DMS79 (cell line): ENCODE results near the gene GNB1.
"Not testable (repeated sequence)": the region's sequence is repeated elsewhere in the genome, so short reads cannot be mapped to it uniquely, and the experiment has no call there.

Experiments
- DNase-seq: peaks from one replicate; lab custom pipeline; 2025; lab: John Stamatoyannopoulos, UW

GNB1 gene

DNA sequence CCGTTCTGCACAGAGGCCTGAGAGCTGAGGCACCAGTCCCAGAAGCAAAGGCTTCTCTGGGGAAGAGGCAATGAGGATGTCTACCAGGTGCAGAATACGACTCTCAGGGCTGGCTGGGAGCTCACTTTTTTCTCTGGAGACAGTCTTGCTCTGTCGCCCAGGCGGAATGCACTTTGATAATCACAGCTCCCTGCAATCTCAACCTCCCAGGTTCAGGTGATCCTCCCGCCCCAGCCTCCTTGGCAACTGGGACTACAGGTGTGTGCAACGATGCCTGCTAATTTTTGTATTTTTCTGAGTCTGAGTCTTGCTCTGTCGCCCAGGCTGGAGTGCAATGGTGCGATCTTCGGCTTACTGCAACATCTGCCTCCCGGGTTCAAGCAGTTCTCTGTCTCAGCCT, 130.2 kb downstream of the GNB1 start:
- DNase-seq, result peak; percentile 32

DNA sequence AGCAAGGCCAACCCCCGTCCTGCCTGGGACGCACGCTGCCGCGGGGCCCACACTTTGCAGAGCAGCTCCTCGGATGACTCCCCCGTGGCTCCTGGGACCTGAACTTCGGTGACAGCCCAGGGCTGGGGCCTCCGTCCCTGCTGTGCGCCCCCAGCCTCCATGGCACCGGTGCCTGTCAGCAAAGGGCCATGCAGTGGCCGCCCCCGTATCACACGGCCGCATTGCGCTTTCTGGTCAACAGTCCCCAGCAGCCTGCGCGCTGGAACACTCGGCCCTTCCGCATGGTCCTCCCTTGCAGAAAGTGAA, 130.6 kb downstream of the GNB1 start:
- no peak for DNase-seq

DNA sequence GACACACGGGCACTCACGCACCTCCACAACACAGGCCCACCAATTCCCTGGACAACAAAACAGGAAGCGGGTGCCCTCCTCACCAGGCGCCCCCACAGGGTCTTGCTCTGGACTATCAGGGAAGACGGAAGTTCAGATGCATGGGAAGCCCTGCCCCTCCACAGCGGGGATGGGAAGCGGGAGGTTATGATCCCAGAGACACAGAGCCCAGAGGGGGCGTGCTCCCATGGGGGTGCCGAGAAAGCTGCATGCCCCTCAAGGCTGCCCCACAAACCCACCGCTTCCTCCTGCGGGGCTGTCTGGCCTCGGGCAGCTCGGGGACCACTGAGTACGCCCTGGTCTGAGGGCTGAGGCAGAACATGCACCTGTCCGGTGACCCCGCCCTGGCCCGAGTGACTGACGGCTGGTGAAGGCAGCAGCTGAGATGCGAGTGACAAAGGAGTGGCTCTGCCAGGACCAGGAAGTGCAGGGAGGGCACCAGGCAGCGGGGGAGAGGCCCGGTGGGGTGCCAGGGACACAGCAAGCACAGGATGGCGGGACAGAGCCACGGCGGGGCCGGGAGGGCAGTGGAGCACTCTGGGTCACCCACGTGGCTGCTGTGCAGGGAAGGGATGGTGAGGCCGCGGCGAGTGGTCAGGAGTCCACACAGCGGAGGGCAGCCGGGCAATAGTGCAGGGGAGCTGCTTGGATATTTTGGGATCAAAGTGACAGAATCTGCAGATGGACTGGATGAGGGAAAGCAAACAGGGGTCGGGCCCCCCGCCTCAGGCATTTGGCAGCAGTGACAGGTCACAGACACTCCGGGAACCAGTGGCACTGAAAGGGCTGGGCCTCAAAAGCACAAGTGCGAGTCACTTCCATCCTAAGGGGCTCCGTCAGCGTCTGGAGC, 131.2 kb downstream of the GNB1 start:
- DNase-seq, result no peak

DNA sequence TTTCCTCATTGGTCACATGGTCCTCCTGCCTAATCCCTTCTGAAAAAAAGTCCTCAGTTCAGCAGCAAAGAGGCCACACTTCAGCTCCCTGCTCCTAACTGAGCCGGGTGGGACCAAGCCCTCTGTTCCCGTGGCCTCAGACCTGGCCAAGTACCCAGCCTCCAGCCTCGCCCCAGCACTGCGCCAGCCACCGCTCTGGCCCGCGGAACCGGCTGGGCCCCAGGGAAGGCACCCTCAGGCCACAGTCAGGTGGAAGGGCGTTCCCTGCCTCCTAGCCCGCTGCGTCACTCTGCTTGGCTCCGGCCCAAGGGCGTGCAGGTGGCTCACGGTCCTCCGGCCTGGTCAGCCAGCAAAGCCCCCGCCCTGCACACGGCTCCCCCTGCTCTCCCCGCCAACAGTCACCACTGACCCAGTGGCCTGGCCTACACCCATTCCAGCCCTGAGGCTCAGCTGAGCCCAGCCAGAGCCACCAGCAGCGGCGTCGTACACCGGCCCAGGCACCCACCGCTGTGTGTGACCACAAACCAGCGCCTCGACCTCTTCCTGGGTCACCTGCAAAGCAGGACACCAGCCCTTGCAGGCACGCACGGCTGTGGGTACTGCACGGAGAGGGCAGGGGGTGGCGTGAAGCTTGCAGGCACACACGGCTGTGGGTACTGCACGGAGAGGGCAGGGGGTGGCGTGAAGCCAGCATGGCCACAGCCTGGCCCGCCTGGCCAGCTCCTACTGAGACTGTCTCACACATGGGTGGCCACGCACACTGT, 132.0 kb downstream of the GNB1 start:
- DNase-seq, result no peak

DNA sequence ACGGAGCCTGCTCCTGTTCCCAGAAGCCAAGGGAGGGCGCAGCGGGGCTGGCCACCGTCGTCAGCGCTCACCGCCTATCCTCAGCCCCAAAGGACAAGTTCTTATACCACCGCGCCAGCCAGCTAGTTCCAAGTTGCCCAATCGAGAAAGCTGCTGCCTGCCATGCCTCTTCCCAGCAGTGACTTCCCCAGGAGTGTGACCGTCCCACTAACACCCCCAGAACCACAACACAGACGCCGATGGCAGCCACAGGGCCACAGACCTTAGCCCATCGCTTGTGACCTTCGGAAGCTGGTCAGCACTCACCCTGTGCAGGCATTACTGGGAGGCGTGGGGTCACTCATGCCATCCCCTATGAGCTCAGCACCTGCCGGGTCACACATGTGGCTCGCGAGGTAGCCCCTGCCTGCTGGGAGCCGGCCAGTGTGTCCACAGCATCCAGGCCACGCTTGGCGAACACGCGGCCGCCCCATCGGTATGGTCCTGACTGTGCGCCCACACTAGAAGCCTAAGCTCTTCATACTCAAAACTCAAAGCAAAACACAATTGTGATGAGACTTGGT, 132.7 kb downstream of the GNB1 start:
- DNase-seq, result no peak

DNA sequence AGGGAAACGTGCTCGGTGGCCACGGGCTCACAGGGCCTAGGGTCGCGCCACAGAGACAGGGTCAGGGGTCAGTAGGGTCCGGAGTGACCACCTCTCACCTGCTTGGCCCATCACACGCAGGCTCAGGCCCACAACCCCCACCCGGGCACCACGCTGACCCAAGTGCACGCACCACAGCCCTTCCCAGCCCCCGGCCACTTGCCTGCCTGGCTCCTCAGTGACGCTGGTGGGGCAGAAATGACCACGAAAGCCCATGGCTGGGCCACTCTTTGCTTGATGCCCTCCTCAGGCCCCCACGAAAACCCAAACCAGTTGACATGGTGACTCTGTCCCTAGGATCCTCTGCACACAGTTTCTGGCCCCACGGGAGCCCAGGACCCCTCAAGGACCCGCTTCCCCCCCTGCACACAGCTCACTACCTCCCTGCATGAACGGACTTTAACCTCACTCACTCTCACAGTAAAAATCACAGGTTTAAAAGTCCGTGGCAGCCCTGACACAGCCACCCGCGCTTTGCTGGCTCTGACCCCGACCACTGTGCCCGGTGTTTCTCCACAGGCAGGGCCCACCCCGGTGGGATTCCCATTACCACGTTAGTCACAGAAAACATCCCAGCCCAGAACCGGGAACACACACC, 133.3 kb downstream of the GNB1 start:
- no peak for DNase-seq

DNA sequence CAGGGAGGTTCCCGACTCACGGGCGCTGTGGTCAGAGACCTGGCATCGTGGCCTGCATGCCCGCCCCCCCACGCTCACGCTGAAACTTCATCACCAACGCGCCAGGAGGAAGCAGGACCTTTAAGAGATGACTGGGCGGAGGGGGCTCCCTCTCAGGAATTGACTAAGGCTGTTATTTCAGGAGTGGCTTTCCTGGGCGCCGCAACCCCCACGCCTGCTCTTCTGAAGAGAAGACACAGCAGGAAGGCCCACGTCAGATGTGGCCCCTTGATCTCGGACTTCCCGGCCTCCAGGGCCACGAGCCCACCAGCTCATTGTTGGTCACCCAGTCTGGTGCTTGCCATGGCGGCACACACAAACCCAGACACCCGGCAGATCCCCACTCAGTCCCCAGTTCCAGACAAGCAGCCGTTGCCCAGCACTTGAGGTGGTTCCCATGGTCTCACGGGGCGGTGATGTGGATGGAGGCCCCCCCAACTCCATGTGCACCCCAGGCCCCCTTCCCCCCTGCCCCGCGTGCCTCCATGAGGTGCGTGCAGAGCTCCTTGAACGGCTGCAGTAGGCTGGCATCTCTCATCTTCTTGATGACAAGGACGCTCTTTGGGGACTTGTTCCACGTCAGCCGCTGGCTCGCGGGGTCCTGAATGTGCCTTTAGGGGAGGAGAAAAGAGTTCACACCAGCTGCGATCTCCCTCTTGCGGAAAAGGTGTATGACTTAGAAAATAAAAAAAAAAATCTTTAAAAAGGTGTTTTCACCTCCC, 134.0 kb downstream of the GNB1 start:
- no peak for DNase-seq

DNA sequence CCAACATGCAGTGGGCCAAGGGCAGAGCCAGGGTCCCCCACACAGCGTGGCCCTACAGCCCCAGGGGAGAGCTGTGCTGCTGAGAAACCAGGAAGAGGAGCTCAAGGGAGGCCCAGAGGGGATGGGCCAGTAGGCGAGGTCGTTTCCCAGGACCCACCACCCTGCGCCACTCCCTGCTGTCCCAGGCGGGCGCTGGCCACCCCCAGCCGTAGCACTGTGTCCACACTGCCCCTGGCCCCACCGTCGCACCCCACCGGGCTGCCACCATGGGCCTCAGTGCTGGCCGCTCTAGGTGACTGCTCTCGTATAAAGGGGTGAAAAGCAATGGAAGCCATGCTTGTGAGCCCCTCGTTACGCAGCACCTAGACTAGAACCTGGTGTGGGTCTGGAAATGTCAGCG, 135.0 kb downstream of the GNB1 start:
- no peak for DNase-seq

DNA sequence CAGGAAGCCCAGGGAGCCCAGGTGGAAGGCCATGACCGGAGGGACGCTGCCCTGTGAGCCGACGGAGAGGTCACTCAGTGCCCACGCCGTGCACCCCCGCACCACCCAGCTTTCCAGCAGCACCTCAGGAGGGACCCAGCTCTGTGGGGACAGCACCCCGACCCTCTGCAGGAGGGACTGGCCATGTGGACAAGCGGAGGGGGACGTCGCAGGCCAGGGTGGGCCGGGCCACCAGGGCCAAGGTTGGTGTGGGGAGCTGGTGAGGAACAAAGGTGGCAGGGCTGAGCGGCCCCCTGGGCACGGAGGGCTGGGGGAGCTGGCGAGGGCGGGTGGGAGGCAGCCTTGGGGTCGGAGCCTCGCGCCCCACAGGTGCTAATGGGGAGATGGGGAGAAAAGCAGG, 135.5 kb downstream of the GNB1 start:
- no peak for DNase-seq

DNA sequence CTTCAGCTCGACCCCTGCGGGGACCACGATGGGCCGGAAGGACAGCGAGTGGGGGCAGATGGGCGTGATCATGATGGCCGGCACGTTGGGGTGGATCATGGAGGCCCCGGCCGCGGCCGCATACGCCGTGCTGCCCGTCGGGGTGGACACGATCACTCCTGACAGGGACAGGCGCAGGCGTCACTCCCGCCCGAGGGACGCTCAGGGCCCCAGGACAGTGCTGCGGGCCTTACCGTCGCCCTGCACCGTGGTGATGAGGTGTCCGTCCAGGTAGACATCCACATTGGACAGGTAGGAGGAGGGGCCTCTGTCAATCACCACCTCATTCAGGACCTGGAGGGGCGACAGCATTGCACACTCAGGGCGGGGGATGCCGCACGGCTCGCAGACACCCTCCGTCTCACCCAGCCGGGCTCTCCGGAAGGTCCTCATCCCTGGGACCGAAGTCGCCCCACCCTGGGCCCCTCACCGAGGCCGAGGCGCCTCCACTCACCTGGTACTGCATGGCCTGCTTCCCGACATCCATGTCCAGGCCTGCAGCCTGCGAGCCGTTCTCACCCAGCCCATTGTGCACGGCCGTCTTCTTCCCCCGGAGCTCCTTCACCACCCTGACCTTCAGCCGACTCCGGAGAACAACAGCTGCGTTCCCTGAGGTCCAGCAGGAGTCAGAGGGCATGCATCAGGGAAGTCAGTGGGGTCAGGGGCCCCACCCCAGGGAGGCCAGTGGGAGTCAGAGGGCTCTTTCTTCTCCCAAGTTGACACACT, 136.7 kb downstream of the GNB1 start:
- no peak for DNase-seq

DNA sequence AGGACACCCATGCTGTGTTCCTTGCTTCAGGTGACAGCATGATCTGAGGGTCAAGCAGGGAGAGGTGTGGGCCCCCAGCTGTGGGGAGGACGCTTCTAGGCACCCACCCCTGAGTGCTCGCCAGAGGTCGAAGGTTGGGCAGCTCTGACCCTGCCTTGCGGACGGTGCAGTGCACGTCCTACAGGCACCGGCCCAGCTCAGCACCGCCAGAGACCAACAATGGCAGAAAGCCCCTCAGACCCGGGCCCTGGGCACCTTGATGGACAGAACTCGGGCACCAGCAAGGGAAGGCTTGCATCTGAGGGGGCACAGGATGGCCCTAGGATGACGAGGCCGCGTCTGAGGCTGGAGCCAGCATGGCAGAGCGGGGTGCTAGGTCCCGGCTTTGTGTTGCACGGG, 137.3 kb downstream of the GNB1 start:
- no peak for DNase-seq

DNA sequence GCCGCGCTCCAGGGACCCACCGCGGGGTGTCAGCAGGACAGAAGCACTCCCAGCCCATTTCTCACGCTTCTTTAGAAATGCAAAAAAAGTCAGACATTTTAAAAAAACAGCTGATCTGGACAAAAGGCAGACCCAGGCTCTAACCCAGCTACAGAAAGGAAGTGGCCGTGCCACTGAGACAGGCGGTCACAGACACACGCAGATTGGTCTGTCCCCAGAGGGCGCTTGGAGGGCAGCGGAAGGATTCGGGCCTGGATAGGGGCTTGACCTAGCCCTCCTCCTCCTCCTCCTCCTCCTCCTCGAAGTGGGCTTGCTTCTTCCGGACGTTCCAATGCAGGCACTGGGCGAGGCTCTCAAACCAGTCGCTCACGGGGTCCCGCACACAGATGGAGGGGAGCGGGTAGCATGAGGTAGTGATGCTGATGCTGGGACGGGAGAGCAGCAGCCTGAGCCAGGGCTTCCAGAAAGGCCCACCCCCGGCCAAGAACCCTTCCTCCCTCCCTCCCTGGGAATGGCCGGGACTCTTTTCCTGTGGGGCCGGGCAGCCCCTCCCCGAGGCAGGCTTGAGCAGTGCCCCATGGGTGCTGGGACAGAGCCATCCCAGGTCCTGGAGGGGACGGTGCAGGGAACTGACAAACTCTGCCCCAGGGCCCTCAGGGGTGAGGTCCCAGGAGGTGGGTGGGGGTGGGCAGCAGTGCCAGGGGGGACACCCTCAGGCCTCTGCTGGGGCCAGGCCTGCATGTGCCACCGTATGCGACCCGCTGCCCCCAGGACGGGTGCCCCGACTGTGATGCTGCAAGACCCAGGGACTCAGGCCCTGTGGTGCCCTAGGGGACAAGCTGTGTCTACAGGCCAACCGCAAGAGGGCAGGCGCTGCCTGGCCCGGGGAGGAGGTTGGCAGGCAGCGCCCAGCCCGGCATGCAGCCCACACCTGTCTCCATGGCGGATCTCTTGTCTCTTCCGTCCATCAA, 138.0 kb downstream of the GNB1 start:
- no peak for DNase-seq

DNA sequence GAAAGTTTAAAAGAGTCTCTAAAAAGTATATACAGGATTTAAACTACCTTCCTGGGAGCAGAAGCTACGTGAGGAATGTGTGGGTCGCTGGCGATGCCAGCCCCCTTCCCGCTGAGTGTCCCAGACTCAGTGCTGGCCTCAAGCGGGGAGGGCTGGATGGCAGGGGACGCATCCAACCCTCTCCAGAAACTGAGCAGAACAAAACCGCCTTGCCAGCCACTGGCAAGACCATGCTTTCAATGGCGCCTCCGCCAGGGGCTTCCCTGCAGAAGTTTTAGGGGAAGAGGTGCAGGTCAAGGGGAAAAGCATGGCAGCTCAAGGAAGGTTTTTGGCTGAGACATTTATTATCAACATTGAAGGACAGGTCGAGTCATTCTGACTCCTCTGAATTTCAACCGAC, 138.7 kb downstream of the GNB1 start:
- DNase-seq, result no peak

DNA sequence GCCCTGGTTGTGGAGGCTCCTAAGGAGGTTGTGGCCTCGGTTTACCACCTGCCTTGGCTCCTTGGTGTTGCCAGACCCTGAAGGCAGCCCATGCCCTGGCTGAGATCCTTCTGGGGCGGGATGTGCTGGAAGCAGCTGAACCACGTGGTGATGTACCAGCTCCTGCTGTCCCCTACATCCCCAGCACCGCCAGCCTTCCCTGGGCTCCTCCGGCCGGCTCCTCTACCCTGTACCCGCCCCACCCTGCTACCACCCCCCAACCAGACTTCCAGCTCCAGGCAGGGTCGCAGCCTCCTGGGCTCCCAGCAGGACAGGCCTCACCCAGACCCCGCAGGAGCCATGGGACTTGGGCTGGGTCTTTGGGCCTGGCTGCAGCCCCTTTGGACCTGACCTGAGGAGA, 140.9 kb downstream of the GNB1 start:
- DNase-seq, result not testable (repeated sequence)

DNA sequence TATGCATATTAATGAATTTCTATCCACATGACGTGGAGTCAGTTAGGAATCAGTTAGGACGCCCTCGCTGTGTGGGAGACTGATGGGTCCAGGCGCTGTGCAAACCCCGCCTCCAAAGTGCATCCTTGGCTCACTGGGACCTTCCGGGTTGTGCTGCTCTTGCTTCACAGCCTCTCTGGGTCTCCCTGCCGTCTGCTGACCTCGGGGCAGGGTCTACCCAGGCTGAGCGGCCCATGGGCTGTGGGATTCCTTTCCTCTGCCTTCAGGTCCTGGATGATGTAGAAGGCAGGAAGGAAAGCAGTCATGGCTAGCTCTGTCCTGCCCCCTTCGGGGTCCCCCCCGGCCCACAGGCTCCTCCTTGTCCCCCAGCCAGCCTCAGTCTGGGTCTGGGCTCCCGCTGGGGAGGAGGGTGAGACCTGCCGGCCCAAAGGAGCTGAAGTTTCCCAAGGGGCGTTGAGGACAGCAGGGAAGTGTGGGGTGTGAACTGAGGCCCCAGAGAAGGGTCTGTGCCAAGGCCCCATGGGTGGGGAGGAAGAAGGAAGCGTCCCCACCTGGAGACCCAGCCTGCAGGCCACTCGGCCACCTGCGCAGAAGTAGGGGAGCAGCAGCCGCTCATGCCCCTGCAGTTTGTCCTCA, 142.1 kb downstream of the GNB1 start:
- no peak for DNase-seq

DNA sequence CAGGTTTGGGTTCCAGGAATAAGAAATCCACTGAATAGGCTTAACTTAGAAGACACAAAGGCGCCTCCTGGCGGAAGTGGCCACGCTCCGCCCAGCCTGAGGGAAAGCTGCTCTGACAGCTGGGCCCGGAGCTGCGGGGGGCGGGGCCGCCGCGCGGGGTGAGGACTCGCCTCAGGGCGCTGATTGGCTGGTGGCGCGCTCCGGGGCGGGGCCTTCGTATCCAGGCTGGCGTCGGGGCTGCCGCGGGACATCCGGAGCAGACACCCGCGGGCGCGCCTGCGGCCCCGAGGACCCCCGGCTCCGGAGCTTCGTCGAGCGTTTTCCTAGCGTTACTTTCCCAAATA, 144.3 kb downstream of the GNB1 start:
- not testable (repeated sequence) for DNase-seq

DNA sequence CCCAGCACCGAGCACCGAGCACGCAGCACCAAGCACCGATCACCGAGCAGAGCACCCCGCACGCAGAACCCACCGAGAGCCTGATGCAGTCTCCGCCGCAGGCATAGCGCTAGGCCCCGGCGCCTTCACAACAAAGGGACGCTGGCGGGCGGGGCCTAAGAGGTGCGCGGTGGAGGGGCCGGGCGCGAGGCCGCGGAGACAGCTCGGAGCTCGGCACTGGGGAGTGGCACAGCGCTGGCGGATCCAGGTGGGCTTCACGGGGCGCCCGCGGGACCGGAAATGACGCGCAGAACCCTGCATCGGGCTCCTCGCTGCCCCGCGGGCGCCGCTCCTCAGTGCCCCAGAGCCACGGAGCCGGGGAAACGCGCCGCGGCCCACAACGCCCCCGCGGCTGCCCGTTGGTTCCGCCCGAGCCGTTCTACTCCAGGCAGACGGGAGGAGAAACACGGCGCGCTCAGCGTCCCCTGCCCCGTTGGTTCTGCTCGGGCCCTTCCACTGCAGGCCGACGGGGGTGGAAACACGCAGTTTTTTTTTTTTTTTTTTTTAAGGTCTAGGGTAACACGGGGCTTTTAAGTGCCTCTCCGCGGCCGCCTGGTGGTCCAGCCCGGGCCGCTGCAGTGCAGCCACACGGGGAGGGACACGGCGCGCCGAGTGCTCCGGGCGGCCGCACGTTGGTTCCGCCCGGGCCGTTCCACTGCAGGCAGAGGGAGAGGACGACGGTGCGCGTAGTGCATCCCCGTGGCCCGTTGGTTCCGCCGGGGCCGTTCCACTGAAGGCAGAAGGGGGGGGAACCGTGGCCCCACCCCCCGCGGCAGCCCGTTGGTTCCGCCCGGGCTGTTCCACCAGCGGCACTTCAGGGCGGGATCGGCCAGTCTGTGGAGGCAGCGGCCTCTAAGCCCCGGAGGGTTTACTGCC, 145.0 kb downstream of the GNB1 start:
- DNase-seq, result peak; percentile 48

DNA sequence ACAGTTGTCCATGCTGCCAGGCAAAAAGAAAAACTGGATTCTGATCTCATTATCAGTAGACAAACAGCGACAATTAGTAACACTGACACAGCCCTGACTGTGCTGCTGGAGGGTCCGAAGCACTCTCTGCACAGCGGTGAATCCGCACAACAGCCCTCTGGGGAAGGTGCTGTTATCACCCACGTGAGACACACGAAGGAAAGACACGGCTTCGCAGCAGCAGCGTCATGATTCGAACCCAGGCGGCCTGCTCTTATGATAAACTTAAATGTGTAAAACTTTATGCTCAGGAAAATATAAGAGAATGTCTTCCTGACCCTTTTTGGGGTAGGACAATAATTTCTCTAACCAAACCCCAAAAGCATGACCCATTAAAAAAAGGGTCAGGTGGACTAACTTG, 148.4 kb downstream of the GNB1 start:
- DNase-seq, result not testable (repeated sequence)

DNA sequence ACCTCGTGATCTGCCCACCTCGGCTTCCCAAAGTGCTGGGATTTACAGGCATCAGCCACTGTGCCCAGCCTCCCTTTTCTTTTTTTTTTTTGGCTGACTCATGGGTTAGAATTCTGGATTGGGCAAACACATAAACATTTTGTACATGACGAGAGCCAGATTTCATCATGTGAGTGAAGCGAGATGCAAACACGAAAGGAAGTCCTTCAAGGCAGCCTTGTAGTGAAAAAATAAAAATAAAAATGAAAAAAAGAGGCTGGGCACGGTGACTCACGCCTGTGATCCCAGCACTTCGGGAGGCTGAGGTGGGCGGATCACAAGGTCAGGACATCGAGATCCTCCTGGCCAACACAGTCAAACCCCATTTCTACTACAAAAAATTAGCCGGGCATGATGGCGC, 149.9 kb downstream of the GNB1 start:
- not testable (repeated sequence) for DNase-seq
